ENCODE data around the gene SAC3D1. TPM values are rescaled to one million over a fixed set of nuclear protein-coding genes. Genes with fewer than 3 reads are reported as not detected.

The SAC3D1 gene
- polyA plus RNA-seq, 2 of the 4 experiments (the other 2 are of a cell fraction), result 12.9 to 29.0 TPM

- ATAC-seq (no peak), DNase-seq (ENCODE audit: low read depth in 1 of 2, low spot score in 1 of 2) (no peak), FAIRE-seq (no peak)
- WGBS (ENCODE audit: missing lambda C conversion rate), result 89% methylated on average over 6 of the region's 6 CpGs
- no peak for TF ChIP-seq RNF2 (IDR thresholded peaks at IDR 0.05; ENCODE audit: borderline replicate concordance, low read depth)
- TF ChIP-seq TFCP2L1 (CRISPR knock-in tag; IDR thresholded peaks at IDR 0.05), result no peak
- TF ChIP-seq CHD4 (IDR thresholded peaks at IDR 0.05; ENCODE audit: borderline replicate concordance), result no peak
- TF ChIP-seq FOSB (CRISPR knock-in tag; IDR thresholded peaks at IDR 0.05), result no peak
- CTCF ChIA-PET, result interaction anchor here (0.9 to 1.8 kb wide), 5 partner anchors 20 to 43 kb away, joined by 3 to 4 read pairs (median 4); partner anchors contain the start of genes ARL2 and SNX15
- H3K4me2 ChIP-seq, result no peak overlapping the region
- no peak overlapping the region for H3K4me3 ChIP-seq
- H3K27ac ChIP-seq, result no peak overlapping the region
- H3K4me1 ChIP-seq, result no peaks in the 10 kb centered on the region
- H3K9me3 ChIP-seq, result no peaks in the 10 kb centered on the region
- POLR2A ChIA-PET, result no interaction called here
Observed at GRCh38 chr11:65056999-65057398, 16.0 kb downstream of the SAC3D1 start.

DNA sequence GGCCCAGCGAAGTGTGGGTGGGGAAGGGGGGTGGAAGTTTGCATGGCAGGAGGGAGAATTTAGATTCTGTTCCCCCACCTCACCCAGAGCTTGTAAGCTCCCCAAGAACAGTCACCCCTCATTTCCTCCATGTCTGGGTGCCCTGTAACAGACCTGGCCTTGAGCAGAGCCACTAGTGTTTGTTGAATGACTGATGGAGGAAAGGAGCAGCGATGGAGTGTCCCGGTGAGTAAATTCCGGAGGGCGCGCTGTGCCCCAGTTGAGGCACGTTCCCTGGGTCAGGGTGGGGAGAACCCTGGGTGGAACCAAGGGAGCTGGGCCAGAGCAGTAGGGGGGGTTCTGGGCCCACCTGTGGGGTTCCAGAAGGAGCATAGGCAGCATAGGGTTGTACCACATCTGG is 16.5 kb downstream of the SAC3D1 start:
- ATAC-seq, result no peak
- ChIA-PET CTCF (interaction anchor here (0.9 to 2.3 kb wide), 7 partner anchors 9 to 43 kb away, joined by 3 to 10 read pairs (median 3); partner anchors contain the start of genes ARL2 and SNX15), POLR2A (no interaction called here)
- Histone ChIP-seq H3K4me1 (no peaks in the 10 kb centered on the region), H3K4me3 (no peak overlapping the region), H3K27ac (no peak overlapping the region), H3K9me3 (no peaks in the 10 kb centered on the region), H3K4me2 (no peak overlapping the region)
- TF ChIP-seq FOSL2 (IDR thresholded peaks at IDR 0.05) (no peak), FOSL2 (CRISPR knock-in tag; IDR thresholded peaks at IDR 0.05) (no peak), HOXB13 (CRISPR knock-in tag; IDR thresholded peaks at IDR 0.05; ENCODE audit: low read depth) (no peak), CHD4 (IDR thresholded peaks at IDR 0.05; ENCODE audit: borderline replicate concordance) (no peak), SREBF2 (IDR thresholded peaks at IDR 0.05) (no peak), EHF (CRISPR knock-in tag; IDR thresholded peaks at IDR 0.05) (no peak), NFE2L2 (conservative IDR thresholded peaks at IDR 0.05; ENCODE audit: low read length) (no peak), KDM1A (IDR thresholded peaks at IDR 0.05; ENCODE audit: low read depth) (no peak), NPAS2 (CRISPR knock-in tag; IDR thresholded peaks at IDR 0.05; ENCODE audit: borderline replicate concordance) (no peak), CBX2 (IDR thresholded peaks at IDR 0.05; ENCODE audit: borderline replicate concordance, low read depth) (no peak), HOXA7 (CRISPR knock-in tag; IDR thresholded peaks at IDR 0.05) (no peak)
- no peak for DNase-seq (ENCODE audit: low read depth in 1 of 2, low spot score in 1 of 2)
- no peak for FAIRE-seq
- 88% methylated on average over 7 of the region's 7 CpGs for WGBS (ENCODE audit: missing lambda C conversion rate)

GRCh38 chr11:65058012-65058411 is 17.0 kb downstream of the SAC3D1 start:
- CTCF ChIA-PET, result interaction anchor here (1.3 to 2.3 kb wide), 6 partner anchors 10 to 33 kb away, joined by 3 to 10 read pairs (median 4); partner anchors contain the start of gene SNX15
- ATAC-seq, result no peak
- Histone ChIP-seq H3K9me3 (no peaks in the 10 kb centered on the region), H3K4me1 (no peaks in the 10 kb centered on the region), H3K27ac (no peak overlapping the region), H3K4me3 (no peak overlapping the region), H3K4me2 (no peak overlapping the region)
- POLR2A ChIA-PET, result no interaction called here
- 69% methylated on average over 11 of the region's 13 CpGs for WGBS (ENCODE audit: missing lambda C conversion rate)
- no peak for FAIRE-seq
- TF ChIP-seq SREBF2 (IDR thresholded peaks at IDR 0.05) (no peak), PHF8 (IDR thresholded peaks at IDR 0.05; ENCODE audit: borderline replicate concordance, low read depth) (no peak), KDM5A (IDR thresholded peaks at IDR 0.05) (no peak), CHD2 (IDR thresholded peaks at IDR 0.05; ENCODE audit: low read length, partially characterized antibody) (no peak), HES2 (IDR thresholded peaks at IDR 0.05) (no peak), ZFP36 (IDR thresholded peaks at IDR 0.05; ENCODE audit: borderline replicate concordance, partially characterized antibody) (no peak), EHMT2 (IDR thresholded peaks at IDR 0.05; ENCODE audit: low read depth) (no peak), FOSL2 (IDR thresholded peaks at IDR 0.05) (no peak), FOSL2 (CRISPR knock-in tag; IDR thresholded peaks at IDR 0.05) (no peak), FOXS1 (CRISPR knock-in tag; IDR thresholded peaks at IDR 0.05) (no peak), RARB (CRISPR knock-in tag; IDR thresholded peaks at IDR 0.05) (no peak), MAX (IDR thresholded peaks at IDR 0.05) (no peak), SMC3 (IDR thresholded peaks at IDR 0.05) (no peak), HOXB13 (CRISPR knock-in tag; IDR thresholded peaks at IDR 0.05; ENCODE audit: low read depth) (no peak), RNF2 (IDR thresholded peaks at IDR 0.05; ENCODE audit: borderline replicate concordance, low read depth) (no peak), ZC3H11A (IDR thresholded peaks at IDR 0.05) (no peak)
- DNase-seq (ENCODE audit: low read depth in 1 of 2, low spot score in 1 of 2), result no peak
